Activated CD4-positive, alpha-beta memory T cell treated with anti-CD3 and anti-CD28 coated beads, Interleukin-2, amount 10 ng/mL, durations not matched to agents 7 days and 5 days (primary cell): ENCODE results near the gene APBB2. TPM values are rescaled to one million over a fixed set of nuclear protein-coding genes. Genes with fewer than 3 reads are reported as not detected.
"Not testable (repeated sequence)": the region's sequence is repeated elsewhere in the genome, so short reads cannot be mapped to it uniquely, and the experiment has no call there.

ENCODE experiments used
- CTCF ChIA-PET: fragments of 350-600 bp; sonication (Branson Sonifier 250); formaldehyde crosslinking; loops from one replicate; lab custom pipeline; 2021; ENCODE audit warnings: antibody characterized with exemption, inconsistent platforms; lab: Charles Lee
- POLR2A ChIA-PET: fragments of 350-600 bp; sonication (Branson Sonifier 250); formaldehyde crosslinking; loops from one replicate; lab custom pipeline; 2021; ENCODE audit warnings: antibody characterized with exemption; lab: Charles Lee
- DNase-seq: peaks from one replicate; pipeline ENCODE4 v3.0.0-alpha.2; 2020
- H3K27ac Mint-ChIP-seq: one replicate; pipeline ENCODE4 v1.8.0; 2021; ENCODE audit warnings: mild to moderate bottlenecking, mixed read lengths
- H3K27me3 Mint-ChIP-seq: one replicate; pipeline ENCODE4 v1.8.0; 2021; ENCODE audit warnings: mixed read lengths
- H3K36me3 Mint-ChIP-seq: one replicate; pipeline ENCODE4 v1.8.0; 2021; ENCODE audit warnings: low read depth, mixed read lengths
- H3K4me1 Mint-ChIP-seq: one replicate; pipeline ENCODE4 v1.8.0; 2021; ENCODE audit warnings: mixed read lengths
- H3K4me3 Mint-ChIP-seq: one replicate; pipeline ENCODE4 v1.8.0; 2021; ENCODE audit warnings: mild to moderate bottlenecking, mixed read lengths
- H3K9me3 Mint-ChIP-seq: one replicate; pipeline ENCODE4 v1.8.0; 2021; ENCODE audit warnings: mixed read lengths
- total RNA-seq, 2 experiments: library from RNA; stranded (reverse); gene quantifications; one replicate each; pipeline ENCODE4 v1.2.3, GENCODE V29; 2021

APBB2 gene
- total RNA-seq, 2 experiments from 2014 or later = 0.75 to 1.3 TPM

DNA sequence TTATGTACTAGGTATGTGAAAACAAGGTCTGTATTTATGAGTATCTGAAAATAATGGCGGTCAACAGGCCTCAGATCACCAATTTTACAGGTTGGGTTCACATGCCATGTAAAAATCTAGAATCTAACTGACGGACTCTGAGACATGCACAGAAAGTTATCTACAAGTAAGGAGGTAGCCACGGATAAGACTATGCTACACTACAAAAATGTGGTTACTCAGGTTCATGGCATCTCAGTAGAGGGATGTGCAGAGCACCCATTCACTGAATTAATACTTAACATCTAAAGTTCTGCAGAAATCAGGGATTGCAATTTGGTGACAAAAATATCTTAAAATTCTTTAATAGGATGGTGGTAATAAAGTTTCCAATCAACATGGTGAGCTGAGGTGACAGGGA is 155.9 kb downstream of the APBB2 start:
- Mint-ChIP-seq H3K36me3 (no peaks in the 10 kb centered on the region), H3K4me1 (no peaks in the 10 kb centered on the region), H3K27me3 (no peaks in the 10 kb centered on the region), H3K27ac (no peak overlapping the region), H3K4me3 (no peak overlapping the region), H3K9me3 (no peaks in the 10 kb centered on the region)
- ChIA-PET POLR2A (no interaction called here), CTCF (no interaction called here)
- DNase-seq = no peak

DNA sequence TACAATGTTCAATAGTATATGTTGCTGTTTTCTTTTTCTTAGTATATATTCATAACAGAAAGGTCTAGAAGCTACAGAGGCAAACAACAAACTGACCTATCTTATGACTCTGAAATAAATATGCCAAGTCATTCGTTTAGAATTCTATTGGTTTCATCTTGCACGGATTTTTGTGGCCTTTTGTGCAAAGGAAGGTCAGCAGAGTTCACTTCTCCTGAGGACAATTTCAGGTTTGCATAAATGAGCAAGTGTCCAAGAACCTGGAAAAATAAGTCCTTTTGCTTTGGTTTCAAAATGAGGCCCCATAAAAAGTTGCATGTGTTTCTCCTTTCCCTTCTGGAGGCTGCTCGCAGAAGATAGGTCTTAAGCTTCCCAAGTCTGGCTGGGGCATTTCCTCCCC is 156.9 kb downstream of the APBB2 start:
- Mint-ChIP-seq H3K9me3 (no peaks in the 10 kb centered on the region), H3K4me3 (no peak overlapping the region), H3K27me3 (no peaks in the 10 kb centered on the region), H3K36me3 (no peaks in the 10 kb centered on the region), H3K4me1 (no peaks in the 10 kb centered on the region), H3K27ac (no peak overlapping the region)
- ChIA-PET CTCF (no interaction called here), POLR2A (no interaction called here)
- no peak for DNase-seq

DNA sequence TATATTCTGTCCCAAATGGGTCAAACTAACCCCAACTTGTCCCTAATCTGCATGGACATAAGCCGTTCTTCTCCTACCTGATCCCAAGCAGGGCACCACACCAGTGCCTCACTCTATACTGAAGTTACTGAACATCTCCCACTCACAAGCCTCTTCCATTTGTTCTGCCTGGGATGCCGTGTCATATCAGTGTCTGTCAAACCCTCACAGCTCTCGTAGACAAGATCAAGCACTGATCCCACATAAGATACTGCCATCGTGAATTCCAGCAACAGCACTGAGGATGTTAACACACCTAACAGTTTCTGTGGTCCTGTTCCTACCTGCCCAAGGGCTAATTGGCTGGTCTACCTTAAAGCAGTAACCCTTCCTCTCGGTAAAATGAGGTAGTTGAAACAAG is 162.1 kb downstream of the APBB2 start:
- Mint-ChIP-seq H3K27me3 (no peaks in the 10 kb centered on the region), H3K4me1 (no peaks in the 10 kb centered on the region), H3K9me3 (no peaks in the 10 kb centered on the region), H3K36me3 (no peaks in the 10 kb centered on the region), H3K4me3 (no peak overlapping the region), H3K27ac (no peak overlapping the region)
- no peak for DNase-seq
- ChIA-PET POLR2A (no interaction called here), CTCF (no interaction called here)

DNA sequence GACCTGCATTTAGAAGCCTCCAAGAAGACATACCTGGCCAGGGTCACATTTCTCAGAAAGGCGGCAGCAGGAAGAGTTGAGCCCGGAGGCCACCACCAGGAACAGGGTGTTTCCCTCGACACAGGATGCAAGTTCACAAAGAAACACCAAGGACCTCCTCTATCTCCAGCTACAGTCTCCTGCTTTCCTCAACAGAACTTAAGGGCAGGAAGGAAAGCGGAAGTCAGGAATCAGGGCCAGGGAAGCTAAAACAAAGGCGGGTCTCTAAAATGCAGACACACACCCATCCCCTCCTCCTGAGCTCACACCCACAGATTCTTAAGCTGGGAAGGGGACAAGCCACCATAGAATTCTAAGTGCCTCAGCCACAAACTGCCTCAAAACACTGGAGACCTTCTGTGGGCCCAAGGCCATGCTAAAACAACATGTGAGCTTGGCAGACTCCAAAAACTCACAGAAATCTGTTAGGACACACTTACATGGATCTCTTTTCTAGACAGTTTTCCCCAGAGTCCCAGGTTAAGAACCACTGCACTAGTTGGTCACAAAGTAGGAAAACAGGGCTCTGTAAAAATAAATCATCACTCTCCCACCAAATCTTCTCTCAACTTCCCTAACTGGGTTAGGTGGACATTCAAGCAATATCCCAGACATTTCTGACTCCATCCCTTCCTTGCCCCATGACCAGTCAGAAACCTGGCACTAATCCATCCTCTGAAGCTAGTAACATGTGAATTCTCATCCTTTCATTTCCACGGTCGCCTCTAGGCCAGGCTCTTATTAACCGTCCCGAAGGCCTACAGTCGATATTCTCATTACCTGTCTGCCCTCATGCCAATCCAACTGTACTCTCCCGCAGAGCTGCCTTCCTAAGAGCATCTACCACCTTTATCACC is 163.2 kb downstream of the APBB2 start:
- H3K4me1 Mint-ChIP-seq = no peaks in the 10 kb centered on the region
- POLR2A ChIA-PET = no interaction called here
- no peak overlapping the region for H3K27ac Mint-ChIP-seq
- no peak for DNase-seq
- CTCF ChIA-PET = no interaction called here
- no peak overlapping the region for H3K4me3 Mint-ChIP-seq
- no peaks in the 10 kb centered on the region for H3K27me3 Mint-ChIP-seq
- no peaks in the 10 kb centered on the region for H3K9me3 Mint-ChIP-seq
- H3K36me3 Mint-ChIP-seq = no peaks in the 10 kb centered on the region

DNA sequence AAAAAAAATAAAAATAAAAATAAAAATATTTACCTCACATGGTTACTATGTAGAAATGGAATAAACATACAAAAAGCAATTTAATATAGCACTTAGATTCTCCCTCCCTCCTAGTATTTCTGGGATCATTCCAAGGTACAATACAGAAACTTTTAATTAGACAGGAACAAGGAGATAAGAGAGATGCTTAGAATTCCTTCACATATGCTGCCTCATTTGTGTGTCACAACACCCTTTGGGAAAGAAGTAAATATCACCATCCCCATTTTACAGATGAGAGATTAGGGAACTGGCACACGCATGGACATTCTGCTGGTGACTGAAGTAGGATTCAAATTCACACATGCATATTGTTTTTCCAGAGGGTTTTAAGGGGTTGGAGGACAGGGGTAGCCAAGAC is 164.2 kb downstream of the APBB2 start:
- H3K4me3 Mint-ChIP-seq = no peak overlapping the region
- POLR2A ChIA-PET = no interaction called here
- no peaks in the 10 kb centered on the region for H3K9me3 Mint-ChIP-seq
- no peaks in the 10 kb centered on the region for H3K4me1 Mint-ChIP-seq
- H3K27ac Mint-ChIP-seq = no peak overlapping the region
- H3K27me3 Mint-ChIP-seq = no peaks in the 10 kb centered on the region
- H3K36me3 Mint-ChIP-seq = no peaks in the 10 kb centered on the region
- CTCF ChIA-PET = no interaction called here
- no peak for DNase-seq

DNA sequence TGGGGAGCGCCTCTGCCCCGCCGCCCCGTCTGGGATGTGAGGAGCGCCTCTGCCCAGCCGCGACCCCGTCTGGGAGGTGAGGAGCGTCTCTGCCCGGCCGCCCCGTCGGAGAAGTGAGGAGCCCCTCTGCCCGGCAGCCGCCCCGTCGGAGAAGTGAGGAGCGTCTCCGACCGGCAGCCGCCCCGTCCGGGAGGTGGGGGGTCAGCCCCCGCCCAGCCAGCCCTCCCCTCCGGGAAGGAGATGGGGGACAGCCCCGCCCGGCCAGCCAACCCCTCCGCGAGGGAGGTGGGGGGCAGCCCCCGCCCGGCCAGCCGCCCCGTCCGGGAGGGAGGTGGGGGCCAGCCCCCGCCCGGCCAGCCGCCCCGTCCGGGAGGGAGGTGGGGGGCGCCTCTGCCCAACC is 165.2 kb downstream of the APBB2 start:
- POLR2A ChIA-PET, H3K36me3 Mint-ChIP-seq, H3K4me1 Mint-ChIP-seq, DNase-seq, CTCF ChIA-PET, H3K27me3 Mint-ChIP-seq, H3K9me3 Mint-ChIP-seq, H3K4me3 Mint-ChIP-seq, H3K27ac Mint-ChIP-seq: not testable (repeated sequence)

DNA sequence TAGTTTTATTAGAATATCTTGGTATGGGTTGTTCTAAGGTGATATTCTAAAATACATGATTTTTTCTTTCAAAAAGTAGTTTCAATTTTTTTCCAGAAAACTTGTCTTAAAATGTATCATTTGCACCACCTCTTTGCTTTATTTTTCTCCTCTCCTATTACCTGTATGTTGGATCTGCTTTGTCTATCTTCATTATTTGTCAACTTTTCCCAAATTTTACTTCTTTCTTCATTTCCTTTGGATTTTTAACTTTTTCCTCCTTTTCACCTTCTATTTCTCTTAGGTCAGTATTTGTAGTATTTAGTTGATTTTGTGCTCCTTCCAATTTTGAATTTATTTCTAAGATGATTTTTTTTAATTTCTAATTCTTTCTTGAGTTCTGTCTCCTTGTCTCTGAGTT is 169.6 kb downstream of the APBB2 start:
- no peaks in the 10 kb centered on the region for H3K27me3 Mint-ChIP-seq
- no peaks in the 10 kb centered on the region for H3K36me3 Mint-ChIP-seq
- POLR2A ChIA-PET = no interaction called here

DNA sequence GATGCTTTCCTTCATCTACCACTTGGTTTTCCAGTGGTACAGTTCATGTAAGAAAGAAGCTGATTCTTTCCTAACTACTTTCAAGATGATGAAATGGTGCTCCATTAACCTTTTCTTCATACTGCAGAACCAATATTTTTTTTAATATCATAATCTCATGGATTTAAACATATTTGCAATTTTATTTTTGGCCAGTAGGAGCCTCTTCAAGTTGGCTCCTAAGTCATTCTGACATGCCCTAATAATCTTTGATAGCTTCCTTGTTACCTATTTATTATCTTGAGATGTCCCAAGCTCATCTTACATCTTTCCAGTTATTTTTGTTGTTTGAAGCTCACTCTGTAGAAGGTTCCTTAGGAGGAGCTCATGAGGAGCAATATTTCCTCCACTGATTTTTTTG is 170.2 kb downstream of the APBB2 start:
- Mint-ChIP-seq H3K27ac (no peak overlapping the region), H3K4me3 (no peak overlapping the region), H3K36me3 (no peaks in the 10 kb centered on the region), H3K4me1 (no peaks in the 10 kb centered on the region), H3K27me3 (no peaks in the 10 kb centered on the region), H3K9me3 (peaks cover 2% of the 10 kb centered on the region)
- ChIA-PET CTCF (no interaction called here), POLR2A (no interaction called here)
- DNase-seq = no peak

More for the DNA sequence above, 169.6 kb downstream of the APBB2 start:
- no peaks in the 10 kb centered on the region for H3K4me1 Mint-ChIP-seq
- H3K27ac Mint-ChIP-seq = no peak overlapping the region
- CTCF ChIA-PET = no interaction called here
- DNase-seq = no peak
- H3K4me3 Mint-ChIP-seq = no peak overlapping the region
- peaks cover 2% of the 10 kb centered on the region for H3K9me3 Mint-ChIP-seq

DNA sequence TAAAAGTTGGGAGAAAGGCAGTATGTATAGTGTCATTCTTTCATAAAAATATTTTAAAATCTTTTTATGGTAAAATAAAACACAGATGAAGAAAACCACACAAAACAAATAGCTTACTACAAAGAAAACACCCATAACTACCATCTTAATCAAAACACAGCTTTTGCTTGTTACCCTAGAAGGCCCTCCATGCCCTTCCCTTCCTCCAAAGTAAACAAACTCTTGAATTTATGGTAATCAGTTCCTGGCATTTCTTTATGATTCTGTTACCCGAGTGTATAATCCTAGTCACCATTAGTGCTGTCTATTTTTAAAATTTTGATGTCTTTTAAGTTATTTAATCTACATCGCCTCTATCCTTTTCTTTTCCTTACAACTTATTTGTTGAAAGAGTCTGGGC is 170.9 kb downstream of the APBB2 start:
- CTCF ChIA-PET = no interaction called here
- POLR2A ChIA-PET = no interaction called here
- no peak for DNase-seq
- Mint-ChIP-seq H3K27ac (no peak overlapping the region), H3K36me3 (no peaks in the 10 kb centered on the region), H3K9me3 (peaks cover 2% of the 10 kb centered on the region), H3K4me3 (no peak overlapping the region), H3K4me1 (no peaks in the 10 kb centered on the region), H3K27me3 (no peaks in the 10 kb centered on the region)

DNA sequence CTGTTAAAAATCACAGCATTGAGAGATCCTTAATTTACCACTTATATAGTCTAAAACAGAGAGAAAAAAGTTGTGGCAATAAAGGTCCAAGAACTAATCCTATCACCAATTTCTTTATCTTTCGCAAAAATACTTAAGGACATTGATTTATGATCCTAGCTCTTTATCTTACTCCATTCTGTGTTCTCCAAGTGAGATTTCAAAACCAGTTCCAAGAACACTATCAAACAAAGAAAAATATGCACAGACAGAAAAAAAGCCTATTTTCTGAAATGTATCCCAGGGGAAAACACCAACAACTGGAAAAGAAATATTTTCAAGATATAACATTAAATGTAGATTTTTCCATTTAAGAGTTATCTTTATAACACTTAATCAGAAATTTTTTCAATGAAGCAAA is 172.8 kb downstream of the APBB2 start:
- CTCF ChIA-PET = no interaction called here
- H3K9me3 Mint-ChIP-seq = peaks cover 2% of the 10 kb centered on the region
- POLR2A ChIA-PET = no interaction called here
- DNase-seq = no peak
- no peaks in the 10 kb centered on the region for H3K4me1 Mint-ChIP-seq
- no peak overlapping the region for H3K27ac Mint-ChIP-seq
- H3K4me3 Mint-ChIP-seq = no peak overlapping the region
- H3K36me3 Mint-ChIP-seq = no peaks in the 10 kb centered on the region
- H3K27me3 Mint-ChIP-seq = no peaks in the 10 kb centered on the region

DNA sequence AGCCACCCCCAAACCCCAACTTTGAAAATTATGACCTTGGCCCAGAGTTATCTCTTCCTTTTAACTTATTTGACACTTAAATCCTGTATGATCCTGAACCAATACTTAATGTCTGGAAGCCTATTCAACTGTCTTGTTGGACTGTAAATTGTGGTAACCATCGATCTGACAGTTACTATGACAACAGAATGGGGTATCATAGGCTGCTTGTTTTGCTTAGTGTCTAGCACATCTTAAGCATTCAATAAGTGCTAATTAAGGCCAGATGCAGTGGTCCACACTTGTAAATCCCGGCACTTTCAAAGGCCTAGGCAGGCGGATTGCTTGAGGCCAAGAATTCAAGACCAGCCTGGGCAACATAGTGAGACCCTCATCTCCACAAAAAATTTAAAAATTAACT is 175.0 kb downstream of the APBB2 start:
- no peaks in the 10 kb centered on the region for H3K36me3 Mint-ChIP-seq
- DNase-seq = no peak
- H3K4me3 Mint-ChIP-seq = no peak overlapping the region
- H3K27ac Mint-ChIP-seq = no peak overlapping the region
- peaks cover 2% of the 10 kb centered on the region for H3K9me3 Mint-ChIP-seq
- no peaks in the 10 kb centered on the region for H3K4me1 Mint-ChIP-seq
- POLR2A ChIA-PET = no interaction called here
- H3K27me3 Mint-ChIP-seq = no peaks in the 10 kb centered on the region
- CTCF ChIA-PET = no interaction called here

DNA sequence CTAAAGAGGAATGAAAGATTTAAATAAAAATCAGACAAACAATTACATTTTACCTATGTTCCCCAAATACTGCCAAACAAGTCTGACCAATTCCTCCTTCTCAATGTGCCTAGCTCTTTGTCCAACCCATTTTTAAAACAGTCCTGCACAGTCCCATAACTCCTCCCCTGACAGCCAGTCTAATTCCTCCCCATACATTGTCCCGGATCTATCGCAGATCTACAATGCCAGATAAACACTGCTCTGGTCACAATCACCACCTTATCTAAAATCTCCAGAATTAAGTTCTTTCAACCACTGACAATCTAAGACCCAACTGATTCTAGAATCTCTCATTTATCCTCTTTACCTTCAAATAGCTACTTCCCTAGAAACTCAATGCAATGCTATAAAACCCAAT is 176.0 kb downstream of the APBB2 start:
- ChIA-PET CTCF (no interaction called here), POLR2A (no interaction called here)
- Mint-ChIP-seq H3K27me3 (no peaks in the 10 kb centered on the region), H3K9me3 (peaks cover 2% of the 10 kb centered on the region), H3K4me1 (no peaks in the 10 kb centered on the region), H3K27ac (no peak overlapping the region), H3K36me3 (no peaks in the 10 kb centered on the region), H3K4me3 (no peak overlapping the region)
- DNase-seq = no peak

DNA sequence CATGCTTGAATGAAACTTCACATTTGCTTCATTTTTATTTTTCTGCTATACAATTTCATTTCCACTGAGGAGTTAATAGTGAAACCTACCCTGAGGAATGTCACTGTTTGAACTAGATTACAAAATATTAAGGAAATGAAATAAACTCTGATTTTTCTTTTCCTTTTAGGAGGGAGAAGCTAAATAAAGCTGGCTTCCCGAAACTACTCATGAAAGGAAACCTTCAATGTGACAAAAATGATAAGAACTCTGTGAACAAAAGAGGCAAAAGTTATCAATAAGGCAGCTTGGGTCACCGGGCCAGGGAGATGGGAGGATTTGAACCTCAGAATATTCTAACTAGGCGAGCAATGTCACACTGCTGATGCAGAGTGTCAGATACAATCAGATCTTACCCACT is 185.2 kb downstream of the APBB2 start:
- no peak overlapping the region for H3K4me3 Mint-ChIP-seq
- H3K36me3 Mint-ChIP-seq = peaks cover 5% of the 10 kb centered on the region
- H3K27me3 Mint-ChIP-seq = no peaks in the 10 kb centered on the region
- ChIA-PET CTCF (no interaction called here), POLR2A (no interaction called here)
- no peaks in the 10 kb centered on the region for H3K4me1 Mint-ChIP-seq
- H3K27ac Mint-ChIP-seq = no peak overlapping the region
- peaks cover 26% of the 10 kb centered on the region for H3K9me3 Mint-ChIP-seq
- DNase-seq = no peak

DNA sequence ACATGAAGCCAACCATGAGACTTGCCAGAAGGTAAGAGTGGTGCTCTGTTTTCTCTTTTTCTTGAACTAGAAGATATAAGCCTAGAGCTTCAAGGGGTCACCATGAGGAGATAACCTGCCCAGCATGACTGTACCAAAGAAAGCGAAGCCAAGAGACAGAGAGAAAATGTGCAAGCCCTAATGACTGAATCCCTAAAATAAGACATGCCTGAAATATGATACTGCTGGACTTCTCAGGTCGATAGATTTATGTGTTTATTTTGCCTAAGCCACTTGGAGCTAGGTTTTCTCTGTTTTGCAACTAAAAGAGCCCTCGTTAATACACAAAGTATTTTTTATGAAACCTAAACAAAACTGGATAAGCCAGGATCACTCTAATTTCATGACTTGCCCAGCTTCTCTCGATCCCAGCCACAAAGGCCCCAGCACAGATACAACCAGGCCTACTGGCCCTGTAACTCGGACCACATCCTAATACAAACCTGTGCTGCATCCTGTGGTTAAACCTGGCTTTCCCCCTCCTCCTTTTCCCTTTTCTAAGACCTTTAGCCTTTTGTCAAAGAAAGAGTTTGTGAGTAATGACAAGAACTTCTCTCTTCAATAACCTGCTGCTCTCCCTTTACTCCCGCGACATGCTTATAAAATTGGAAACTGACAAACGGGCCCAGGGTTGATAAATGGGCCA is 185.8 kb downstream of the APBB2 start:
- H3K9me3 Mint-ChIP-seq = peaks cover 28% of the 10 kb centered on the region
- DNase-seq = no peak
- peaks cover 5% of the 10 kb centered on the region for H3K36me3 Mint-ChIP-seq
- H3K4me3 Mint-ChIP-seq = no peak overlapping the region
- H3K27me3 Mint-ChIP-seq = no peaks in the 10 kb centered on the region
- H3K4me1 Mint-ChIP-seq = no peaks in the 10 kb centered on the region
- no peak overlapping the region for H3K27ac Mint-ChIP-seq
- POLR2A ChIA-PET = no interaction called here
- CTCF ChIA-PET = no interaction called here
